ENCODE measurements around the gene RFX3.

Gene RFX3

DNA sequence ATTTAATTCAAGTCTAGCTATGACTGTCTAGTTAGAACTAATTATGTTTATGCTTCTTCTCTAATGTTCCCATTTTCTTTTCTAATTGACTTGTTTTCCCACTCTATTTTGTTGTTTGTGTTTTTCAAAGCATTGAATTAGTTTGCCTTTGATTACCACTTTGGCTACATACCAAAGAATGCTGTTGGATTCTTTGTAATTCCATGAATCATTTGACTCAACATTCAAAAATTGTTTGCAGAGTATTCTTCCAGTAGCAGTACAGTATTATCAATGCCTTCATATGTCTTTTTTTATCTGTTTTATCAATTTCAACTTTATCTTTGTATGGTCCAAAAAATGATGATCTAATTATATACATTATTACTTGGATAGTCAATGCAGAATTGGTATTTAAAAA lies 288.7 kb downstream of the RFX3 start:
- TF ChIP-seq, protein P1, sequence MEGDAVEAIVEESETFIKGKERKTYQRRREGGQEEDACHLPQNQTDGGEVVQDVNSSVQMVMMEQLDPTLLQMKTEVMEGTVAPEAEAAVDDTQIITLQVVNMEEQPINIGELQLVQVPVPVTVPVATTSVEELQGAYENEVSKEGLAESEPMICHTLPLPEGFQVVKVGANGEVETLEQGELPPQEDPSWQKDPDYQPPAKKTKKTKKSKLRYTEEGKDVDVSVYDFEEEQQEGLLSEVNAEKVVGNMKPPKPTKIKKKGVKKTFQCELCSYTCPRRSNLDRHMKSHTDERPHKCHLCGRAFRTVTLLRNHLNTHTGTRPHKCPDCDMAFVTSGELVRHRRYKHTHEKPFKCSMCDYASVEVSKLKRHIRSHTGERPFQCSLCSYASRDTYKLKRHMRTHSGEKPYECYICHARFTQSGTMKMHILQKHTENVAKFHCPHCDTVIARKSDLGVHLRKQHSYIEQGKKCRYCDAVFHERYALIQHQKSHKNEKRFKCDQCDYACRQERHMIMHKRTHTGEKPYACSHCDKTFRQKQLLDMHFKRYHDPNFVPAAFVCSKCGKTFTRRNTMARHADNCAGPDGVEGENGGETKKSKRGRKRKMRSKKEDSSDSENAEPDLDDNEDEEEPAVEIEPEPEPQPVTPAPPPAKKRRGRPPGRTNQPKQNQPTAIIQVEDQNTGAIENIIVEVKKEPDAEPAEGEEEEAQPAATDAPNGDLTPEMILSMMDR (IDR thresholded peaks at IDR 0.05; ENCODE audit: low read depth, low read length, missing control alignments), result no peak
- no peak for DNase-seq (ENCODE audit: low read depth)
- H3K4me3 ChIP-seq (ENCODE audit: low read depth, low read length), result no peak overlapping the region

DNA sequence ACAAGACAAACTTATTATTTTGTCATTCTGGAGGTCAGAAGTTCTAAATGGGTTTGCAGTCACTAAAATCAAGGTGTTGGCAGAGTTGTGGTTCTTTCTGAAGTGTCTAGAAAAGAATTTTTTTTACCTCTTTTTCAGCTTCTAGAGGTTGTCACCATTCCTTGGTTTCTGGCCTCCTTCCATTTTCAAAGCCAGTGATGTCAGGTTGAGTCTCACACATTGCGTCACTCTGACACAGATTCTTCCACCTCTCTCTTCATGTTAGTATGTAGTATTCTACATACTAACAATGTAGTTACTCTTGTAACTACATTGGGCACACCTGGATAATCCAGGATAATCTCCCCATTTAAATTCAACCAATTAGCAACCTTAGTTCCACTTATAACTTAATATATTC lies 290.3 kb downstream of the RFX3 start:
- no peak overlapping the region for H3K4me3 ChIP-seq (ENCODE audit: low read depth, low read length)
- TF ChIP-seq, protein P1 (IDR thresholded peaks at IDR 0.05; ENCODE audit: low read depth, low read length, missing control alignments), result no peak
- no peak for DNase-seq (ENCODE audit: low read depth)

DNA sequence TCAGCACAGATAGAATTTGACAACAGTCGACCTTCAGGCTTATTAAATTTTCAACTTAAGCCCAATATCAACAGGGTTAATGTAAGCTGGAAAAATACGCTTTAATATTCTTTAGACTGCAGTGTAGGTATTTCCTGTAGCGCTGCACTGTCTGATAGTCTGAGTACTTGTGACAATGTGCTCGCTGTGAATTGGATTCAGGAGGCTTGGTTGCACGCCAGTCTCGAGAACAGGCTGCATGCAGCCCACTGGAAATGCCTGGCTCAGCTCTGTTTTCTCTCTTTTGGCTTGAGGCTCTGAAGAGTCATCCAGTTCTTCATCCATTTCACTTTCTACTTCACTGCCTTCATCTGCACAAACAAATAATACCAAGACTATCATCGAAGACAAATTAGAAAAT lies 300.9 kb downstream of the RFX3 start:
- H3K4me3 ChIP-seq (ENCODE audit: low read depth, low read length), result no peak overlapping the region
- no peak for DNase-seq (ENCODE audit: low read depth)
- TF ChIP-seq, protein P1 (IDR thresholded peaks at IDR 0.05; ENCODE audit: low read depth, low read length, missing control alignments), result no peak

DNA sequence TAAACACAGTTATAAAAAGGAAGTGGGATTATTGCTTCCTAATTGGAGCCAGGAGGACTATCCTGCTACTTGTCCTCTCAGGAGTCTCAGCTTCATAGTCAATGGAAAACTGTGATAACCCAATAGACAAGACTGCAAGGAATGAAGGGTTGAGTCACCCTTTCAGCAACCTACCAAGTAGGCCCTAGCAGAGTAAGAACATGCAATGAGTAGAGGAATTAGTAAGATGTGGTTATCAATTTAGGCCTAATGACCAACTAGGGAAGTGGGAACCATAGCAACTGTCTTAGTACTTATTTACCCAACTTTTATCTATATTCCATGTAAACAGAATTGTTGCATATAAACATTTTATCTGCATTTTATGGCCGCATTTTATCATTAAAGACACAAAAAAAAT lies 310.1 kb downstream of the RFX3 start:
- TF ChIP-seq, protein P1 (IDR thresholded peaks at IDR 0.05; ENCODE audit: low read depth, low read length, missing control alignments), result no peak
- DNase-seq (ENCODE audit: low read depth), result no peak
- H3K4me3 ChIP-seq (ENCODE audit: low read depth, low read length), result no peak overlapping the region

DNA sequence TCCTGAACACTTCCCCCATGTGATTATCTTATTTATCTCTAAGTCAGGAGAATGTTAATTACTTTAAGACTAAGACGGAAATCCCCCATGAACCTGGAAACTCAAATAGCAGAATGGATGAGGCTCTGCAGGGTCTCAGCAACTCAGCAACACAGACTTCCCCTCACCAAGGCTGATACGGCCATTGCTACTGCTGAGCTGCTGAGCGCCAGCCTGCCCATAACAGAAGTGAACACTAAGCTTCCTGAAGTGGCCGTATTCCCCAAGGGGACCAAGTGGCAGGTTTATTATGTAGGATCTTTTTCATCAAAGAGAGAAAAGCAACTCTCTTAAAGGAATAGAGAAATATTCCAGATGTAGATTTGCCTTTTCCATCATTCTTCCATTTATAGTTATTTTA lies 311.1 kb downstream of the RFX3 start:
- TF ChIP-seq, protein P1 (IDR thresholded peaks at IDR 0.05; ENCODE audit: low read depth, low read length, missing control alignments), result no peak
- H3K4me3 ChIP-seq (ENCODE audit: low read depth, low read length), result no peak overlapping the region
- DNase-seq (ENCODE audit: low read depth), result no peak

DNA sequence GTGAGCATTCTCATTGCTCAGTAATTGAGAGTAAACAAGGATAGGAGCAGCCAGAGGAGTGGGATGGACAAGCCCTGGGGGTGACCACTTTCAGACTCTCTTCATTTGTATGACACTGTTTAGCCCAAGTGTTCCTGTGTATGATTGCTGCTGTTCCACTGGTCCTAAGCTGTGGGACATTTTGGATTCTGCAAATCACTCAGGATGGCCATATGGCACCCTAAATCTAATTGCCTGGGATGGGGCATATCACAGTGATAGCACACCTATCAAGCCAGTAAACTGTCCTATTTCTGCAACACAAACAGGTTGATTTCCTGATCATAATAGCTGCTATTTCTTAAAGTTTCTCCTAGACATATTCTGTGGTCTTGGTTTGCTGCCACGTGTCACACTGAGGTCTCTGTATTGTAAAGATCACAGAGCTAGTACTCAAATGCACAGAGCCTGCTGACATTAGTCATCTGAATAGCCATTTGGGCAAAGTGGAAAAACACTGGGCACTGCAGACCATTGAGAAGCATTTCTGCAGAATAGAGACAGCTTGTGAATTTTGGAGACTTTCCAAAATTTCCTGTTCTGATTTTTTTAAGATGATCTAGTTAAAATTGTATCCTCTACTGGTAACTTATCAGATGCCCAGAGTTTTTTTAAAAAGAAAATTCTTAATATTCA lies 320.2 kb downstream of the RFX3 start:
- H3K4me3 ChIP-seq (ENCODE audit: low read depth, low read length), result no peak overlapping the region
- TF ChIP-seq, protein P1 (IDR thresholded peaks at IDR 0.05; ENCODE audit: low read depth, low read length, missing control alignments), result no peak
- no peak for DNase-seq (ENCODE audit: low read depth)

DNA sequence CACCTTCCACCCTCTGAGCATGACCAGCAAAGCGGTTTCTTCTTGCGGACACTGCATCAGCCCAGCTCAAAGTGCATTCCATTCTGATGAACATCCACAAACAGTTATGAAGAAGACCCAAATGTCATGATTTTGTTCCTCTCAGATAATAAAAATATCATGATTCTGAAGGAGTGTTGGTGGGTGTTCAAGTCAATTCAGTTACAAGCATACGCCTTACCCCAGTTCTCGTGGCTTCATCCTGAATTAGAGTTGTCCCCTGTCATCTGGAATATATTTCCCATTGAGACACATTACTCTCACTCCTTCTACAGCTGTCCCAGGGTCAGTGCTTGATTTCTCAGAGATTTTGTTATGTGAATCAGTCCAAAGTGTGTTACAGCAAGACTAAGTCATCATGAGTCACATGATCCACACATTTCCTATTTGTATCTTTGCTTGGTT lies 325.4 kb downstream of the RFX3 start:
- no peak overlapping the region for H3K4me3 ChIP-seq (ENCODE audit: low read depth, low read length)
- TF ChIP-seq, protein P1 (IDR thresholded peaks at IDR 0.05; ENCODE audit: low read depth, low read length, missing control alignments), result no peak
- no peak for DNase-seq (ENCODE audit: low read depth)
